Activated CD4-positive, alpha-beta T cell treated with anti-CD3 and anti-CD28 coated beads for 48 hours (primary cell): ENCODE results near the gene CDH13.

ENCODE experiments used
- DNase-seq: peaks from one replicate; pipeline ENCODE4 v3.0.0-alpha.2; 2020

CDH13 gene

GRCh38 chr16:83835586-83836566 is 1209.1 kb downstream of the CDH13 start:
- DNase-seq = no peak

DNA sequence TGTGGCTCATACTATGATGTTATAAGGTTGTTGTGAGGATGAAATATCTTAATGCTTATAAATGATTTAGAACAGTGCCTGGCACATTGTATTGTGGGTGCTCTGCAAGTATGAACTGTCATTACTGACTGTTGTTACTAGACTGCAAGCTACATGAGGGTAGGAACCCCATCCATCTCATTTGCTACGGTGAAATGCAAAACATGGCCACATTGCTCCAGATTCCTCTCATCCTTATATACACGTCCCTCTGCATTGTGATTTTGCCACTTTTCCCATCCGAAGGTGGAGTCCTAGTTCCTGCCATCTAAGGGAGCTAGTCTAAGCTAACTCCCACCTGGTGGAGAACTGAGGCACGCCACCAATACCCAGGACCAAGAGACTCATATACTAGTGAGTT is 1210.8 kb downstream of the CDH13 start:
- DNase-seq = no peak

GRCh38 chr16:83838151-83838550 is 1211.4 kb downstream of the CDH13 start:
- DNase-seq = no peak

DNA sequence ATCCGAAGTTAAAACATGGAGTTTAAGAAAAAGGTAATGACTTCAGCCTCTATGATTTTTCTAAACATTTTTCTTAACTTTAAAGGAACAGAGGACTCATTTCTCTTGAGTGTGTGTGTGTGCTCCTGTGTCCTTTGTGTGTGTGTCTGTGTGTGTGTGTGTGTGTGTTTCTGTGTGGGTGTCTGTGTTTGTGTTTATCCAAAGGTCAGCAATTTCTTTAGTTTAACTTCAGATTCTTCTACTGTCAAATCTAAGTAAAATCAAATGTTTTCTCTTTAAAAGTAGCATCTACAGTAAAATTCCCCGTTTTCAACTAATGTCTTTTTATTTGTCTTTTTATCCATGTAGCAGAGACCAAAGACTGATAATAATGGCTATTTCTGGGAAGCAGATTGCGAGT is 1212.8 kb downstream of the CDH13 start:
- no peak for DNase-seq

DNA sequence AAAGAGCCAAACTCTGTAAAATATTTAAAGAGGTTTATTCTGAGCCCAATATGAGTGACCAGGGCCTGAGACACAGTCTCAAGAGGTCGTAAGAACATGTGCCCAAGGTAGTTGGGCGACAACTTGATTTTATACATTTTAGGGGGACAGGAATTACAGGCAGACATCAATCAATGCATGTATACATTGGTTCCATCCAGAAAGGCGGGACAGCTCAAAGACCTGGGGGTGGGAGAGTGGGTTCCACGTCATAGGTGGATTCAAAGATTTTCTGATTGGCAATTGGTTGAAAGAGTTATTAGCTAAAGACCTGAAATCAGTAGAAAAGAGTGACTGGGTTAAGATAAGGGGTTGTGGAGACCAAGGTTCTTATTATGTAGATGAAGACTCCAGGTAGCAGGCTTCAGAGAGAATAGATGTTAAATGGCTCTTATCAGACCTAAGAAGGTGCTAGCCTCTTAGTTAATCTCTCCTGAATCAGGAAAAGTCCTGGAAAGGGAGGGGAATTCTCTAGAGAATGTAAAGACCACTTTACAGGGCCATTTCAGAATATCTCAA is 1213.4 kb downstream of the CDH13 start:
- no peak for DNase-seq

DNA sequence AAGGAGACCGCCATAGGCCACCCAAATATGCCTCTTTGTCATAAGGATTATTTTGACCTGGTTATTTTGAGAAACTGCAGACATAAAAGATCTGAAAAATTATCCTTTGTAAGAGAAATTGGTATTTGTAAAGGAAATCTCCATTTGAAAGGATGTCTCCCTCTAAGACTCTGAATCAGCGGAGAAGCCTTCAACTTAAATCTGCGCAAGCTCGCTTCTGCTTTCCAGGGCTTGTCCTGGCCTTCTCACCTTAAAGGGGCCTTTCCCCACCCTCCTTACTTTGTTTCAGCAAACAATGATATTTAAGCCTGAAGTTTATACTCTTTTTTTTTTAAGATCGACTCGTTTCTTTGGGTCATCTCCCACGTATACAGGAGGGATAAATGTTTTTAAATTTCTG is 1215.5 kb downstream of the CDH13 start:
- no peak for DNase-seq

- DNase-seq = no peak
Observed at GRCh38 chr16:83842756-83843507, 1216.2 kb downstream of the CDH13 start.

DNA sequence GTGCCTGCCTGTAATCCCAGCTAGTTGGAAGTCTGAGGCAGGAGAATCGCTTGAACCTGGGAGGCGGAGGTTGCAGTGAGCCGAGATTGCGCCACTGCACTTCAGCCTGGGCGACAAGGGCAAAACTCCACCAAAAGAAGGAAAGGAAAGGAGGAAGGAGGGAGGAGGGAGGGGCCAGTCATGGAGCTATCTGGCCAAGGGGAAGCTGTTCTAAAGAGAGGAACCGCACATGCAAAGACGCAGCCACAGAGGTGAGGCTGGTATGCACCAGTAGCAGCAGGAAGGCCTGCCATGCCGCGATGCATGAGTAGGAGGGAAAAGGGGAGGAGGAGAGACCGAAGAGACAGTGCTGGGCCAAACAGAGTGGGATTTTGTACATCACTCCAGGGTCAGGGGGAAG is 1216.9 kb downstream of the CDH13 start:
- DNase-seq = no peak

DNA sequence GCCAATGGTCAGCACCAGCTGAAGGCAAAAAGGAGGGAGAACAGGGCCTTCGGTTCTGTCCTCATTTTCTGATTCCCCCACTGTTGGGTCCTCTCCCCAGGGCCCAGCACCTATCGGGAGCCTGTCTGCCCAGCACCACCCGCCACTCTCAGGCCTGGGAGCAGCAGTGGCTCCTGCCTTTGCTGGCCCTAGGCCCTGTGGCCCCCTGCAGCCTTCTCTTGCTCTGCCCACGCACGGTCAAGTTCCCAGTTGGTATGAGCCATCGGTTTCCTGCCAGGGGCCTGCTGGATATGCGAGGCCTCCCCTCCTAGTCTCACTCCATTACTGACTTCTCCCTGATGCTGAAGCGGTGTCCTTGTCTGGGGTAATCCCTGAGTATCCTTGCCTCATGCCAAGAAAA is 1218.5 kb downstream of the CDH13 start:
- DNase-seq = no peak

DNA sequence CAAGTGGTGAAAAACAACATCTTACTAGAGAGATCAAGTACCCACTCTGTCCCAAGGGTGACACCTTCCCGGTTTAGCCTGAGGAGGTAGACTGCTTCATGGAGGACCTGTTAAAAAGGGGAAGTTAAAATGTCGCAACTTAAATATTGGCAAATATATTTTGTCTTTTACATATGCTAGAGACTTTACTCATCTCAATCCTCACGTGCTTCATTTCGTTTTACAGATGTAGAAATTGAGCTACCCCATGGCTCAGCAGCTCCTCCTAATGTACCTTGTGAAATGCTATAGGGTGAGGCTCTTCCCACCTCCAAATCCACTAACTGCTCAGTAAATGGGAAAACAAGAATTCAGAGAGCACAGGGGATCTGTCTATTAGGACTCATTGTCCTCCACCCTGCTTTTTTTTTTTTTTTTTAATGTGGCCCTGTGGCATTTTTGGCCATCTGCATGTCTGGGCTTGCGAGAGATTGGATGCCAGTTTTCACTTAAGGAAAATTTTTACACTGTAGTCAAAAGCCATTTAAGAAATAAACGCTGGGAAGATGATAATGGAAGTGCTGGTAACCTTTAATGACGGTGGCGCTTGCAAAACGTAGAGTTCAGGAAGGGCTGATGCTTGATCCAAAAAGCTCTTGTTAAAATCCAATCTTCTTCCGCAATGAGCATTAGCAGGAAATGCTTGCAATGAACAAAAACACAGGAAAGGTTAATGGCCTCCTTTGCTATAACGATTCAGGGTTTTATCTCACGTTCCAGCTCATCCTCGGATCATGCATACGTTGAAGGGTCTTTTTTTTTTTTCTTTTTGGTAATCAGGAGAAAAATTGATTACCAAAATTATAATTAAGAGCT is 1220.8 kb downstream of the CDH13 start:
- no peak for DNase-seq

GRCh38 chr16:83849421-83849820 is 1222.7 kb downstream of the CDH13 start:
- DNase-seq = no peak
